Gastrocnemius medialis (tissue), 4 donors: ENCODE results near the gene CPPED1.

Experiments
- POLR2A ChIP-seq, 2 donors: fragments of 450-650 bp; IDR thresholded peaks; one replicate each; pipeline ENCODE4 v1.6.1; 2017; ENCODE audit warnings: antibody characterized with exemption in 2 of 2, mild to moderate bottlenecking in 2 of 2, moderate library complexity in 2 of 2
- TF ChIP-seq, protein P1 (sequence below), 5 experiments: fragments of 450-650 bp in 3 of 5; fragments of 200-600 bp in 2 of 5; sonication (generic) in 2 of 5; IDR thresholded peaks in 4 of 5; conservative IDR thresholded peaks in 1 of 5; 1 replicate in 4 of 5; 2 replicates in 1 of 5; pipeline ENCODE4 v1.5.1; 2016 to 2019; ENCODE audit warnings: antibody characterized with exemption in 5 of 5, mild to moderate bottlenecking in 3 of 5, moderate library complexity in 3 of 5

DNA sequence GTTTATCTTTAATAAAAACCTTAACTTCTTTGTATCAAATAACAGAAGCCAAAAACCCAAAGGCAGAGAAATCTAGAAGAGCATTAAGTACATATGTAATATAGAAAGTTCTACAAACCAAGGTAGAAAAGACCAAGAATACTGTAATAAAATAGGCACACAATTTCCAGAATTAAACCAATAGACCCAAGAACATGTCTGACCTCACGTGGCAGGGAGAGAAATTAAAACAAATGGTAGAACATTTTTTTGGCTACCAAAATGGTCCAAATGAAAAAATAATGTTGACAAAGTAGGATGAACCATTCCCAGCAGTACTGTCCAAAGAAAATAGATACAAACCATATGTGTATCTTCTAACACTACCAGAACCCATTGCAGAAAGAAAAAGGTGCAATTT lies 183.5 kb downstream of the CPPED1 start:
- TF ChIP-seq, protein P1, sequence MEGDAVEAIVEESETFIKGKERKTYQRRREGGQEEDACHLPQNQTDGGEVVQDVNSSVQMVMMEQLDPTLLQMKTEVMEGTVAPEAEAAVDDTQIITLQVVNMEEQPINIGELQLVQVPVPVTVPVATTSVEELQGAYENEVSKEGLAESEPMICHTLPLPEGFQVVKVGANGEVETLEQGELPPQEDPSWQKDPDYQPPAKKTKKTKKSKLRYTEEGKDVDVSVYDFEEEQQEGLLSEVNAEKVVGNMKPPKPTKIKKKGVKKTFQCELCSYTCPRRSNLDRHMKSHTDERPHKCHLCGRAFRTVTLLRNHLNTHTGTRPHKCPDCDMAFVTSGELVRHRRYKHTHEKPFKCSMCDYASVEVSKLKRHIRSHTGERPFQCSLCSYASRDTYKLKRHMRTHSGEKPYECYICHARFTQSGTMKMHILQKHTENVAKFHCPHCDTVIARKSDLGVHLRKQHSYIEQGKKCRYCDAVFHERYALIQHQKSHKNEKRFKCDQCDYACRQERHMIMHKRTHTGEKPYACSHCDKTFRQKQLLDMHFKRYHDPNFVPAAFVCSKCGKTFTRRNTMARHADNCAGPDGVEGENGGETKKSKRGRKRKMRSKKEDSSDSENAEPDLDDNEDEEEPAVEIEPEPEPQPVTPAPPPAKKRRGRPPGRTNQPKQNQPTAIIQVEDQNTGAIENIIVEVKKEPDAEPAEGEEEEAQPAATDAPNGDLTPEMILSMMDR (IDR thresholded peaks at IDR 0.05 in 4 of 5, conservative IDR thresholded peaks at IDR 0.05 in 1 of 5) = no peak
- TF ChIP-seq POLR2A (IDR thresholded peaks at IDR 0.05) = no peak
